ENCODE results near the gene PGP.

Gene PGP

DNA sequence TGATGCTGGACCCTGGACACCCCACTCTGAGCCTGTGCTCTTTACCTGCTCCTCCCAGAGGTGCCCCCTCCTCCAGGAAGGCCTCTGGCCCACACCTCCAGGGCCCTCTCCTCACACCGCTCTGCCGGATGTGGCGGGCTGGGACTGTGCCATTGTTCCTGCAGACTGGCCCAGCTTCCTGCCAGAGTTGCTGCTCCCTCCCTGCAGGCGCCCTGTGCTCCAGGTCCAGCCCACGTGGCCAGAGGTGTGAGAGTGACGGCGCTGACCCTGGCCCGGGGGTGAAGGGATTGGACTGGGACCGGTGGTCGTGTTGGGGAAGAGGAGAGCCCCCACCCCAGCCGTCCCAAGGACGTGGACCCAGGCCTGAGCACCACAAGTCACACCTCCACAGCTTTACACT, 14.5 kb upstream of the PGP start:
- DNase-seq (ENCODE audit: low read depth, low spot score), result no peak
- H3K9ac ChIP-seq (ENCODE audit: insufficient read length), result no peak overlapping the region

DNA sequence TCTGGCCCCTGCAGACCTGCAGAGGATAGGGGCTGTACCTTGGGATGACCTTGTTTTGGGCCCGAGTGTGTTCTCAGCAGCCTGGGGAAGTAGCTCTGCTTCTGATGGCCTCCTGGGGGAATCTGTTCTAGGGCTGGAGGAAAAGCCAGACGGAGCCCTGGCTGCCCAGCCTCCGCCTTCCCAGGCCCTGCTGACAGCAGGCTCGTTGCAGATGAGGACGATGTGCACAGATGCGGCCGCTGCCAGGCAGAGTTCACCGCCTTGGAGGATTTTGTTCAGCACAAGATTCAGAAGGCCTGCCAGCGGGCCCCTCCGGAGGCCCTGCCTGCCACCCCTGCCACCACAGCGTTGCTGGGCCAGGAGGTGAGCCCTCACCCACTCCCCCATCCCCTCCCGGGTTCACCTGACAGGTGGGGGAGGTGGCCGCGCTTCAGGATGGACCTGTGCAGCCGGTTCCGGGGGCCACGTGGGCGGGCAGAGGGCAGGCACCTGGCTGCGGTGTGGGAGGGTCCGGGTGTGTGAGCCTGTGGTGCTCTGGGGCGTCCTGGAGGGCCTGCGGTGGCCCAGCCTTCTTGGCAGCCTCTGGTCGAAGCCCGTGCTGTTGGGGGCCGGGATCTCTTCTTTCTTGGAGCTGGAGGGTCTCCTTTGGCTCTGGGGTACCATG, 13.7 kb upstream of the PGP start:
- Histone ChIP-seq H3K36me3 (ENCODE audit: insufficient read depth, low read length) (peaks cover 13% of the 10 kb centered on the region; the same call in 1 of the 2 replicates), H3K27ac (no peak overlapping the region), H3K9ac (ENCODE audit: insufficient read length) (no peak overlapping the region), H3K9me3 (ENCODE audit: low read depth, low read length) (no peaks in the 10 kb centered on the region), H3K4me3 (no peak overlapping the region)
- TF ChIP-seq FOXP2 (optimal IDR thresholded peaks at IDR 0.05; ENCODE audit: control extremely low read depth, extremely low read length, insufficient read depth) (no peak), EZH2 (IDR thresholded peaks at IDR 0.05) (no peak), POLR2AphosphoS5 (IDR thresholded peaks at IDR 0.05; ENCODE audit: borderline replicate concordance, low read depth, low read length) (no peak)
- no peak for DNase-seq (ENCODE audit: low read depth, low spot score)

More for the DNA sequence above, 14.5 kb upstream of the PGP start:
- Histone ChIP-seq H3K4me3 (no peak overlapping the region), H3K9me3 (ENCODE audit: low read depth, low read length) (no peaks in the 10 kb centered on the region), H3K27ac (no peak overlapping the region), H3K36me3 (ENCODE audit: insufficient read depth, low read length) (peaks cover 13% of the 10 kb centered on the region; the same call in 1 of the 2 replicates)
- TF ChIP-seq FOXP2 (optimal IDR thresholded peaks at IDR 0.05; ENCODE audit: control extremely low read depth, extremely low read length, insufficient read depth) (no peak), EZH2 (IDR thresholded peaks at IDR 0.05) (no peak), POLR2AphosphoS5 (IDR thresholded peaks at IDR 0.05; ENCODE audit: borderline replicate concordance, low read depth, low read length) (no peak)

DNA sequence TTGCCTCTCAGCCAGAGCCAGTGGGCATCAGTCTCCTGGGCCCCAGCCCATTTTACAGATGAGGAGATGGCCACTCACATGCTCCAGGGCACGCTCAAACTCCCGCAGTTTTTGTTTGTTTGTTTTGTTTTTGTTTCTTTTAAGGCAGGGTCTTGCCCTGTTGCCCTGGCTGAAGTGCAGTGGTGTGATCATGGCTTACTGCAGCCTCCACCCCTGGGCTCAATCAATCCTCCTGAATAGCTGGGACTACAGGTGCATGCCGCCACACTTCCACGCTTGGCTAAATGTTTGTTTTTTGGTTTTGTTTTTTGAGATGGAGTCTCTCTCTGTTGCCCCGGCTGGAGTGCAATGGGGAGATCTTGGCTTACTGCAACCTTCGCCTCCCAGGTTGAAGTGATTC, 12.3 kb upstream of the PGP start:
- TF ChIP-seq FOXP2 (optimal IDR thresholded peaks at IDR 0.05; ENCODE audit: control extremely low read depth, extremely low read length, insufficient read depth) (no peak), POLR2AphosphoS5 (IDR thresholded peaks at IDR 0.05; ENCODE audit: borderline replicate concordance, low read depth, low read length) (no peak), EZH2 (IDR thresholded peaks at IDR 0.05) (no peak)
- DNase-seq (ENCODE audit: low read depth, low spot score), result no peak
- H3K36me3 ChIP-seq (ENCODE audit: insufficient read depth, low read length), result peaks cover 13% of the 10 kb centered on the region; the same call in 1 of the 2 replicates
- no peak overlapping the region for H3K27ac ChIP-seq
- H3K4me3 ChIP-seq, result no peak overlapping the region
- H3K9me3 ChIP-seq (ENCODE audit: low read depth, low read length), result no peaks in the 10 kb centered on the region
- no peak overlapping the region for H3K9ac ChIP-seq (ENCODE audit: insufficient read length)

DNA sequence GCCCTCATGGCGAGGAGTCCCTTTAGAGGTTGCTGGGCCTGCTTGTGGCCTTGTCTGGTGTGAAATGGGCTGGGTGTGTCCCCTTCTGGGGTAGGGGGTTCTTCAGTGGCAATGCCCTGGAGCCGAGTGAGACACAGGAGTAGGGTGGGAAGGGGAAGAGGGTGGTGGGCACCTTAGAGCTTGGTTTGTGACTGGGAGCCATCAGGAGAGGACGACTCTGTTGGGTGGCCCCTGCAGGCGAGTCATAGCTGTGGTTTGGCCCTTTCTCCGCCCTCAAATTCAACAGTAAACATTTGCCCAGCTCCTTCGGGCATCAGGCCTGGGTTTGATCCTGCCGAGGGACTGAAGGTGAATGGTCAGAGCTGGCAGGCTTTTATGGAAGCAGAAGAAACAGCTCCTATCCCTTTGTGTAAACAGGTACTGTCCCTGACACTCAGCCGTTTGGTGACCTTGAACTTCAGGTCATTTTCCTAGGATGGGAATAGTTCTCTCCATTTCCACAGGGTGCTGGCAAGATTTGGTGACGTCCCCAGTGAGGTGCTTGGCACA, 11.7 kb upstream of the PGP start:
- no peaks in the 10 kb centered on the region for H3K9me3 ChIP-seq (ENCODE audit: low read depth, low read length)
- H3K9ac ChIP-seq (ENCODE audit: insufficient read length), result no peak overlapping the region
- TF ChIP-seq POLR2AphosphoS5 (IDR thresholded peaks at IDR 0.05; ENCODE audit: borderline replicate concordance, low read depth, low read length) (no peak), EZH2 (IDR thresholded peaks at IDR 0.05) (no peak), FOXP2 (optimal IDR thresholded peaks at IDR 0.05; ENCODE audit: control extremely low read depth, extremely low read length, insufficient read depth) (no peak)
- no peak overlapping the region for H3K4me3 ChIP-seq
- no peak overlapping the region for H3K27ac ChIP-seq
- H3K36me3 ChIP-seq (ENCODE audit: insufficient read depth, low read length), result peaks cover 12% of the 10 kb centered on the region; the same call in 1 of the 2 replicates
- DNase-seq (ENCODE audit: low read depth, low spot score), result no peak

DNA sequence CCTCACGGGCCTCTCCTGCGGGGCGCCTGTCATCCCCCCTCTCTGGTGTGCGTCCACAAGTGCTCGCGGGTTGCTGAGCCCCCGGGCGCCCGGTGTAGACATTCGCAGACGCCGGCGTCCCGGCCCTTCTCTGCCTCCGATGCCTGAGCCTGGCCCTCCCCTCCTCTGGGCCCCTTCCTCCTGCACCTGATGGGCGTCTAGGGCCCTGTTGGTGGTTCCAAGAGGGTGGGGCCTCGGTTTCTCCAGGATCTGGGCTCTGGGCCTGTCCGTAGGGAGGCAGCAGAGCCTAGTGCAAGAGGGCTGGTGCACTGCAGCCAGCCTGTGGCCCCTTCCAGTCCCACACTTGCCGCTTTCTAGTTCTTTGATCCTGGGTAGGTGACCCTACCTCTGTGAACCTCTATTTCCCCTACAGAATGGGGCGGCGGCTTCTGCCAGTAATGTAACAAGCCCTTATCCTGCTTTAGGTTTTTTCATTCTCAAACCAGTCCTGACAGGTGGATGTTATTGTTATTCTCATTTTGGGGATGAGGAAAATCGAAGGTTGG, 9.4 kb upstream of the PGP start:
- peak overlapping the region; percentile 67 for H3K27ac ChIP-seq
- no peak for TF ChIP-seq POLR2AphosphoS5 (IDR thresholded peaks at IDR 0.05; ENCODE audit: borderline replicate concordance, low read depth, low read length)
- no peak for TF ChIP-seq EZH2 (IDR thresholded peaks at IDR 0.05)
- TF ChIP-seq FOXP2 (optimal IDR thresholded peaks at IDR 0.05; ENCODE audit: control extremely low read depth, extremely low read length, insufficient read depth), result no peak
- no peak for DNase-seq (ENCODE audit: low read depth, low spot score)
- H3K9me3 ChIP-seq (ENCODE audit: low read depth, low read length), result no peaks in the 10 kb centered on the region
- H3K36me3 ChIP-seq (ENCODE audit: insufficient read depth, low read length), result peaks cover 5% of the 10 kb centered on the region; the same call in 1 of the 2 replicates
- H3K9ac ChIP-seq (ENCODE audit: insufficient read length), result peak overlapping the region; percentile 97
- H3K4me3 ChIP-seq, result peak overlapping the region; percentile 88

DNA sequence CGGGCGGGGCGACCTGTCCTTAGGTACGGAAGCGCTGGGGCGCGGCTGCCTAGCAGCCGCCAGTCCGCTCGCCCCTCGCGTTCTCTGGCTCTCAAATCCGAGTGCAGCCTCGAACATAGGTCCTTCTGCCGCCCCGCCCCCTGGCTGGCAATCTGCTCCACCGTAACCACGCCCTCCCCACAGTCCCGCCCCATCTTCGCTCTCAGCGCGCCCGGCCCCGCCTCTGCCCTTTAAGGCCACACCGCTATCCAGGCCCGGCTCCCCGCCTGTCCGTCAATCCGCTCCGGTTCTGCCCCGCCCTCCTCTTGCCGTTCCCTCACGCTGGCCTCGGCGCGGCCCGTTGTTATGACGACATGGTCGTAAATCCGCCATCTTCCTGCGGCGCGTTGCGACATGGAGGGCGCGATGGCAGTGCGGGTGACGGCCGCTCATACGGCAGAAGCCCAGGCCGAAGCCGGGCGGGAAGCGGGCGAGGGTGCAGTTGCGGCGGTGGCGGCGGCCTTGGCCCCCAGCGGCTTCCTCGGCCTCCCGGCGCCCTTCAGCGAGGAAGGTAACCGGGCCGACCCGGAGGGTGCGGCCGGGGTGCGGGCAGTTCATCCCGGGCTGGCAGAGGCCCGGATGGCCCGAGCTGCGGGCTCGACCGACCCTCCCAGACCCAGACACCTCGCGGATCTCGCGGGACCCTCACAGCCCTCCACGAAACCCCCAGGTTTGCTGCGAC, 8.7 kb upstream of the PGP start, which contains the start of gene E4F1:
Gene E4F1 (plus strand): TSS at position 371 of the 721 bp plus-strand sequence. CDS start 23 bp downstream, at position 394.
- Histone ChIP-seq H3K9ac (ENCODE audit: insufficient read length) (peak within 1 kb of the TSS; percentile 97), H3K4me3 (peak within 1 kb of the TSS; percentile 88), H3K36me3 (ENCODE audit: insufficient read depth, low read length) (no peaks in the 10 kb centered on the region; the same call in 1 of the 2 replicates), H3K9me3 (ENCODE audit: low read depth, low read length) (no peaks in the 10 kb centered on the region), H3K27ac (peak within 1 kb of the TSS; percentile 67)
- peak; percentile 89 for DNase-seq (ENCODE audit: low read depth, low spot score)
- no peak for TF ChIP-seq EZH2 (IDR thresholded peaks at IDR 0.05)
- peak; percentile 95 for TF ChIP-seq POLR2AphosphoS5 (IDR thresholded peaks at IDR 0.05; ENCODE audit: borderline replicate concordance, low read depth, low read length)
- TF ChIP-seq FOXP2 (optimal IDR thresholded peaks at IDR 0.05; ENCODE audit: control extremely low read depth, extremely low read length, insufficient read depth), result peak; percentile 64

DNA sequence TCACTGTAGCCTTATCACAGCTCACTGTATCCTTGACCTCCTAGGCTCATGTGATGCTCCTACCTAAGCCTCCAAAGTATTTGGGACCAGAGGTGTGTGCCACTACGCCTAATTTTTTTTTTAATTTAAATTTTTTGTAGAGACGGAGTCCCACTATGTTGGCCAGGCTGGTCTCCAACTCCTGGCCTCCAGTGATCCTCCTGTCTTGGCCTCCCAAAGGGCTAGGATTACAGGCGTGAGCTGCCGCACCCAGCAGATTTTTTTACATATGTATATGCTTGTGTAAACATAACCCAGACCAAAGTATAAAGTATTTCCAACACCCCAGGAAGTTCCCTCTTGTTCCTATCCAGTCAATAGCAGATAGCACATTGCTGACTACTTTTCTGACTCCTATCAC, 1.7 kb upstream of the PGP start:
- no peak overlapping the region for H3K9ac ChIP-seq (ENCODE audit: insufficient read length)
- H3K36me3 ChIP-seq (ENCODE audit: insufficient read depth, low read length), result no peaks in the 10 kb centered on the region
- H3K4me3 ChIP-seq, result no peak overlapping the region
- DNase-seq (ENCODE audit: low read depth, low spot score), result no peak
- TF ChIP-seq POLR2AphosphoS5 (IDR thresholded peaks at IDR 0.05; ENCODE audit: borderline replicate concordance, low read depth, low read length), result no peak
- no peak for TF ChIP-seq FOXP2 (optimal IDR thresholded peaks at IDR 0.05; ENCODE audit: control extremely low read depth, extremely low read length, insufficient read depth)
- TF ChIP-seq EZH2 (IDR thresholded peaks at IDR 0.05), result no peak
- no peaks in the 10 kb centered on the region for H3K9me3 ChIP-seq (ENCODE audit: low read depth, low read length)
- H3K27ac ChIP-seq, result no peak overlapping the region

All from SK-N-MC (cell line).